GM18498 (cell line): ENCODE data around the gene LRRC4B.
"Not testable (repeated sequence)": the region's sequence is repeated elsewhere in the genome, so short reads cannot be mapped to it uniquely, and the experiment has no call there.

Source experiments
- ATAC-seq: cut with Tn5 transposase; IDR thresholded peaks from one replicate; pipeline ENCODE4 v1.9.1; 2021; ENCODE audit warnings: mild to moderate bottlenecking, moderate library complexity; ENCODE audit not compliant: unreplicated experiment

The LRRC4B gene

DNA sequence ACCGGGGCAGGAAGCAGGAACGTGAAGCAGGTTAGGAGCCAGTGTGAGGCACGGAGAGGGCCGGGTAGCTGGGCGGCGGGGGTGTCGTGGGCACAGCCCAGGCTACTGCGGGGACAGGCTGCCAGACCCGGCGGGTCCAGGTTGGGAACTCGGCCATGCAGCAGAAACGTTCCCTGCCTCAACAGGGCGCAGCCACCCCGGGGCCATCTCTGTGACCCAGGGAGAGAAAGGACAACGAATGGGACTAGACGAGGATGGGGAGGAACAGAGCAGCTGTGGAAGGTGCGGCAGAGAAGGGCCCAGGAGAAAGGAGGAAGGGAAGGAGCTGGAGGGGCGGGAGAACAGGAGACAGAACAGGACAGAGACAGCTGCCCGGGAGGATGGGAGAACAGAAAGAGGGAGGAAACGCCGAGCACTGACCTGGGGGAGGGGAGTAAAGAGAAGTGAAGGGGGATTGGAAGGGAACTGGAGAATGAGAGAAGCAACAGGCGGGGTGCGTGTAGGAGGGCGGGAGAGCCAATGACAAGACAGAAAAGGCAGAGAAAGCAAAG, 78.7 kb downstream of the LRRC4B start:
- ATAC-seq: no peak

DNA sequence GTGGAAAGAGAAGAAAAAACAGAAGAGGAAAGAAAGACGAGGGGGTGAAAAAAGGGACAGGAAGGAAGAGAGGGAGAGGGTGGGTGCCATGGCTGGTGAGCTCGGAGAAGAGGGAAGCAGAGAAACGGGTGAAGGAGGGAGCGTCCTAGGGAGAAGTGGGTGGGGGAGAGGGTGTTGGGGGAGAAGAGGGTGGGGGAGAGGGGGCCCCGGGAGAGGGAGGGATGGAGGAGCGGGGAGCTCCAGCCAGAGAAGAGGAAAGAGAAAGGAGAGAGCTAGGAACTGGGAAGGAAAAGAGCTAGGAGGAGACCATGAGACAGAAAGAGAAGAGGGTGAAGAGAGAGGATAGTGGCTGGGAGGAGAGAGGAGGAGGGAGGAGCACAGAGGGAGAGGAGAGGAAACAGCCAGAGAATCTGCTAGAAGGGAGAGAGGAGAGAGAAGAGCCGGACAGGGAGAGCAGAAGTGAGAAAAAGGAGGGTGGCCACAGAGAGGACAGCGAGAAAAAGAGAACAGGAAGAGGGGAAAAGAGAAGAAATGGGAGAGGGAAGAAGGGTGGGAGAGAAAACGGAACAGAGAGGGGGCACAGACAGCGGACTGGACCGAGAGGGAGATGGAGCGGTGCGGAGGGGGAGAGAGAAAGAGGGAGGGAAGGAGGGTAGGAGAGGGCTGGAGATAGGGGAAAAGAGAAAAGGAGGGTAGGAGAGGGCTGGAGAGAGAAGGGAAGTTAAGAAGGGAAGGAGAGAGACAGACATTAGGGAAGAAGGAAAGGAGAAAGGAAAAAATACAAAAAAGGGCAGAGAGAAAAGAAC, 79.6 kb downstream of the LRRC4B start:
- ATAC-seq: no peak

DNA sequence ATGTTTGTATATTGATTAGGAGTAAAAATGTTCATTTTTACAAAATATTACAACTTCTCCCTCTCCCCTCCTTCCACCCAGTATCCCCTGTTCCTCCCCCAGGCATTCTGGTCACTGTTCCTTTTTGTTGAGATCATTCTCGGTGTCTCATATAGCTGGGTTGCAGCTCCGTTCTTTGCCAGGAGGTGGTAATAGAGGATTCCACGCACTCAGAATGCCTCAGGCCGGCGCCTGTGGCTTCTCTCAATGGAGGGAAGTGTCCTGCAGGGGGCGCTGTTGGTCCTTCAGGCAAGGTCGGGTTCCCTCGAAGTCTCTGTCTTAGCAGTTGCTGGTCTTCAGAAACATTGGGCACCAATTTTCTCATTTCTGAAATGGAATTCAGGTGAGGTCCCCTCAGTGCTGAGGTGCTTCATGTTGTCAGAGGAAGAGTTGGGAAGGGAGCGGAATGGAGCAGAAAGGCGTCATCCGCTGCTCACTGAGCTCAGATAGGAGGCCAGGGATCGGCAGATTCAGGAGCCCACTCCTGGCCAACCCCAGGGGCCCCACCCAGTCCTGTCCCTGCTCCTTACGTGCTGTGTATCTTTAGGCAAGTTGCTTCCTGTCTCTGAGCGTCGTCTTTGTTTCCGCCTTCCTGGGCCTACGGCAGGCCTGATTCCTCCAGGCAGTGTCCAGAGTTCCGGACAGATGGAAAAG, 81.3 kb downstream of the LRRC4B start:
- no peak for ATAC-seq

DNA sequence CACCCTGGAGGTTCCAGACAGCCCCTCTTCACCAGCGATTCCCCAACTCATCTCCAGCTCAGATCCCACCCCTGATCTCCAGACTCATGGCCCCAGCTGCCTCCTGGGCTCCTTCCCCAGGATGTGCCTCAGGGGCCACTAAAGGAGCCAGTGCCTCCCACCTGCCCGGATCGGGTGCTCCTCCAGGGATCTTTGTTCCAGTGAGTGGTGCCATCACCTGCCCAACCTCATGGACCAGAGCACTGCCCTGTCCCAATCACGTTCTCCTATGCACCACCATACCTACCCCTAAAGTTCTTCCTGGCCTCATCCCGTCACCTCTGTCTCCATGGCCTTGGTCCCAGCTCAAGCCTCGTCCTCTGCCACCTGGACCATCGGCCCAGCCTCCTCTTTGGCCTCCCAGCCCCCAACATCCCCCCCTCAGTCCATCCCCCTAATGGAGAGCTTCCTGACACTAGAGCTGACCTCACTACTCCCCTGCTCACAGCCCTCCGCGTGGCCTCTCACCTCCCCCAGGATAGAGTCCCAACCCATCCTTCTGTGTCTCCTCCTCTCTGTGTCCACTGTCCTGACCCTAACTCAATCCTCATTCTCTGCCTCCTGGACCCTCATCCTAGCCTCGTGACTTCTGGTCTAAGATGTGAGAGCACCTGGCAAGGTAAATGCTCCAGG, 82.8 kb downstream of the LRRC4B start:
- no peak for ATAC-seq

DNA sequence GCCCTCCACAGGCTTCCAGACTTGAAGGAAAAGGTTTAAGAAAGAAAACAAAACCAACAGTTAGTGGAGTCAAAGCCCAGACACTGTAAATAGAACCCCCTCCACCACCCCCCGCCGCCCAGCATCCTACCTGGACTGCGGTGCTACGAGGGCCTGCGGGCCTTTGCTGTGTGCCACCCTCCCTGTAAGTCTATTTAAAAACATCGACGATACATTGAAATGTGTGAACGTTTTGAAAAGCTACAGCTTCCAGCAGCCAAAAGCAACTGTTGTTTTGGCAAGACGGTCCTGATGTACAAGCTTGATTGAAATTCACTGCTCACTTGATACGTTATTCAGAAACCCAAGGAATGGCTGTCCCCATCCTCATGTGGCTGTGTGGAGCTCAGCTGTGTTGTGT, 85.3 kb downstream of the LRRC4B start:
- no peak for ATAC-seq

DNA sequence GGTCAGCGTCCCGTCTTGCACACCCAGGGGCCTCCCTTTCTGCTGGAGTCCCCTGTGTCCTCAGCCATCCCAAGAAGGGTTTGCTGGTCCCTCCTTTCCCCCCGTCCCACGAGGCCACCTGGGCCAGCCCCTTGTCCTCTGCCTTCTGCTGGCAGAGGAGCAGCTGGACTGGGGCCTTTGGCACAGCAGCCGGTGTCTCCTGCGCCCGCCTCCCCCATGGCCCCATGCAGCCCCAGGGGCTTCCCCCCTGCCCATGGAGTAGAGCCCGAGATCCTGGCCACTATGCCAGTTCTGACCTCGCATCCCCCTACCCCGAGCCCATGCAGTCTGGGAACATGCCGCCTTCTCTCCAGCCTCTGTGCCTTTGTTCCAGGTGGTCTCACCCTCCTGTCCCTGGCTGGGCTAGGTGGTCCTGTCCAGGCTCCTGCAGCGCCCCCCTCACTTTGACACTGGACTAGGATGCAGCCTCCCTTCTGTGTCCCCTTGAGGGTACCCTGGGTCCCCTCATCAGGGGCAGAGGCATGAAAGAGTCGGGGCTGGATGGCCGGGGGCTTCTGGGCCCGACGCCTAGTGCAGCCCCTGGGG, 85.9 kb downstream of the LRRC4B start:
- ATAC-seq: no peak

DNA sequence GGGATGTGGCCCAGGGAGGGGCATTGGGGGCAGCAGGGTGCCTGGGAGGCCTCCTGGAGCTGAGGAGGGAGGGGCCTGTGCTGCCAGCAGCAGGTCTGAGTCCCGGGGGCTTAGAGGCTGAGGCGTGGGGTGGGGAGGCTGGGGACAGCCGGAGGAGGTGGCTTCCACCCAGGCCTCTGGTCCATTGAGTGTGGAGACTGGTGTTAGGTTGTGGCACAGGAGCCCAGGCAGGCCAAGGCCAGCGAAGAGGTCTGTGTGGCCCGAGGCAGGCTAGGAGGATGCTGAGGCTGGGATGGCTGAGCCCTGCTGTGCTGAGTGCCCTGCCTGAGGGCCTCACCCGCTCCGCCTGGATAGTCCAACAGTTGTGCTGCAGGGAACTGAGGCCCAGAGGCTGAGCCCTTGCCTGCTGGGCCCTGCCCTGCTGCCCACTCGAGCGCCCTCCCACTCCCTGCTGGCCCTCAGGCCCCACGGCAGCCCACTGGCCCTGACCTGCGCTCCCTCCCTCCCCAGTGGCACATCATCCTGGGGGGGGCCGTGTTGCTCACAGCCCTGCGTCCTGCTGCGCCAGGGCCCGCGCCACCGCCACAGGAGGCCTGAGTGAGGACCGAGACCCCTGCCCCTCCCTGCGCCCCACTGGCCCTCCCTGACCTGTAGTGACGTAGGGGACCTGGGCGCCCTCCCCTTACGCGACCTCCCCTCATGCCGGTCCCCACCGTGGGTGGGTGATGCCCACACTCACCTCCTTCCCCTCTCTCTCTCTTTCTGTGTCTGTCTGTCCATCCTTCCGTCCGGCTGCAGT, 86.7 kb downstream of the LRRC4B start:
- ATAC-seq: no peak

DNA sequence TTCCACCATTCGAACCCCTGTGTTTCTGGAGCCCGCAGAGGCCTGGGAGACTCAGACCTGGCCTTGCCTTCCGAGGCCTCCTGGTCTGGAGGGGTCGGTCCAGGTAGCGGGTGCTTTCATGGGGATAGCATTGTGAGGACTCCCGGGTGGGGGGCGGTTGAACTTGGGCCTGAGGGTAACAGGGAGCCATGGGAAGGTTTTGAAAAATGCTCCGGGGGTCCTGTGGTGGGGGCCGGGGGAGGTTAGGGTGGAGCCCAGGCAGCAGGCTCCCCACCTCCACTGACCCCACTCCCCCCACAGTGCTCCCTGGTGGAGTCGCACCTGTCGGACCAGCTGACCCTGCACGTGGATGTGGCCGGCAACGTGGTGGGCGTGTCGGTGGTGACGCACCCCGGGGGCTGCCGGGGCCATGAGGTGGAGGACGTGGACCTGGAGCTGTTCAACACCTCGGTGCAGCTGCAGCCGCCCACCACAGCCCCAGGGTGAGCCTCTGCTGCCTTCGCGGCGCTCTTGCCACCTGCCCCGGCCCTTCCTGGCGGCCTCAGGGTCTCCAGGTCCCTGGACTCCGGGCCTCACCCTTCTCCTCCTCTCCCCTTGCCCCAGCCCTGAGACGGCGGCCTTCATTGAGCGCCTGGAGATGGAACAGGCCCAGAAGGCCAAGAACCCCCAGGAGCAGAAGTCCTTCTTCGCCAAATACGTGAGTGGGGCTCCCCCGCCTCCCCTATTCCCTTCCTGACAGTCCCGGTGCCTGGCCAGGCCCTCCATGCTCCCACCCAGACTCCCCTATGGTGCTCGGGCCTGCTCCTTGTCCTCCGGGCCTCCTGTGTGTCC, 87.7 kb downstream of the LRRC4B start:
- no peak for ATAC-seq

DNA sequence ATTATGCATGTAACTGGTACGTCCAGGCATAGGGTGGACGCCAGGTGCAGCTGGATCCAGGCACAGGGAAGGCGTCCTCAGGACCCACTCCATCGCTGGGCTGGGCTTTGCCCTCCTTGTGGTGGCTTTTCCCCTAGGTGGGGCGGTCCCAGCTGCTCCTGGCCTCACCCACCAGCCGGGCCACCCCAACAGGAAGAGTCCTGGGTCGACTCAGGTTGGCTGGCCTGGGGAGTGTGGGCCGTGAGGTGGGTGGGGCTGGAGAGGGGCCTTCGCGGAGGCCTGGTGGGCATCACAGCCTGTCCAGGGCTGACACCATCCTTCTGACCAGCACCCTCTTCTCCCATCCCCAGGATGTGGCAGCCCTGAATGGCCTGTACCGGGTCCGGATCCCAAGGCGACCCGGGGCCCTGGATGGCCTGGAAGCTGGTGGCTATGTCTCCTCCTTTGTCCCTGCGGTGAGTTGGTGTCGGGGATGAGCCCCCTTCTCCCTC, 88.4 kb downstream of the LRRC4B start:
- no peak for ATAC-seq

DNA sequence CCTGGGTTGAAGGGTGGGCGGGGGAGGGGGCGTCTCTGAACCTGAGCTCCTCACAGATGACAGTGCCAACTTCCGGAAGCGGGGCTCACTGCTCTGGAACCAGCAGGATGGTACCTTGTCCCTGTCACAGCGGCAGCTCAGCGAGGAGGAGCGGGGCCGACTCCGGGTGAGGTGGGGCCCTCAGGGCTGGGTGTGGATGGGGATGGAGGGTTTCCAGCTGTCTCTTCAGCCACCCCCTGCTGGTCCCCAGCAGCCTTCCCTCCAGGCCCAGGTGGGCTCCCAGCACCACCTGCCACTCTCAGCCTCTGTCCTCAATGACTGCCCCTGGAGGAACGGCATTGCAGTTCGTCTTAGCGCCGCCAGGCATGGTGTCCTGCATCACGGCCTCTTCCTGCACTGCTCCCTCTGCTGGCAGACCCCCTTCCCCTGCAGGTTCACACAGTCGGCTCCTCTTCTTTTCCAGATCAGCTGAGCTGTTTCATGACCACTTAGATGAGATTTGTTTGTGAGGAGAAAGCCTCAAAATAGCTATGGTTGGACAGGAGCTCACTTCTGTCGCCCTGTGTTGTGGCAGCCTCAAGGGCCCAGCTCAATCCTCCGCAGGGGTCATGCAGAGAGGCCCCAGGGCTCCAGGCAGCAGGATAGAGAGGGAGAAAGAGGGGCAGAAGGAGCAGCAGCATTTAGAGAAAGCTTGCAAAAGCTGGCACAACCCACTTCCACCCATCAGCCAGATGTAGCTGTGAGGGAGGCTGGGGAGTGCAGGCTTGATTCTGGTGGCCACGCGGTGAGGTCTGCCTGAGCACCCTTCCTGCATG, 89.1 kb downstream of the LRRC4B start:
- no peak for ATAC-seq

DNA sequence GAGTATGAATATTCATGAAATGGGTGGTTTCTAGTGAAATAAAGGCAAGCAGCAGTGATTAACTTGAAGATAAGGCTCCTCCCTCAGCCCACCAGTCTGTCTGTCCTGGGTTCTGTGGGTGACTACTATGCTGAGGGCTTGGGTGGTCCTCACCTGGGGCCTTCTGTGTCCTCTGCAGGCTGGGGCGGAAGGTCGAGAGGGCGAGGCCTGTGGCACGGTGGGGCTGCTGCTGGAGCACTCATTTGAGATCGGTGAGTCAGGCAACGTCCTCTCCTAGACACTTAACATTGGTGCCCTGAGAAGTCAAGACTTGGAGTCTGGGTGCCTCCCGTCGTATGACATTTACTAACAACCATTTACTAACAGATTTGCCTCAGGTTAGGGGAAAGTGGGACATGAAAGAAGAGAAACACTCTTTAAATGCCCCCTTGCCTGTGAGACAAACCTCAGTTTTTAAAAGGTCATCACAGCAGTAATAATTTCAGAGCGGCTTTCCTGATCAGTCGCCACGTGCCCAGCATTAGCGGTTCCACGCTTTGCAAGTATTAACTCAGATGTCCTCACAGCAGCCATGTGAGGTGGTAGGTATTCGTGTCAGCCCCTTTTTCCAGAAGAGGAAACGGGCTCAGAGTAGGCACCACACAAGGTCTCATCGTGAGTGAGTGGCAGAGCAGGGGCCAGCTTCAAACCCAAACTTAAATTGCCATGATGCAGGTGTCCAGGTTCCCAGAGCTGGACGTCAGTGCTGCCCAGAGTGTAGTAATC, 90.3 kb downstream of the LRRC4B start:
- no peak for ATAC-seq

DNA sequence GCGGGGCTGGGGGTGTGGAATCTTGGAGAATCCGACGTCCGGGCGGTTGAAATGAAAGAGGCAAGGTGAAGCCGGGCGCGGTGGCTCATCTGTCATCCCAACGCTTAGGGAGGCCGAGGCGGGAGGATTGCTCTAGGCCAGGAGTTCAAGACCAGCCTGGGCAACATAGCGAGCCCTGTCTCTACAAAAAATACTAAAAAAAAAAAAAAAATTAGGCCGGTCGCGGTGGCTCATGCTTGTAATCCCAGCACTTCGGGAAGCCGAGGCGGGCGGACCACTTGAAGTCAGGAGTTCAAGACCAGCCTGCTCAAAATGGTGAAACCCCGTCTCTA, 91.4 kb downstream of the LRRC4B start:
- ATAC-seq: no peak

DNA sequence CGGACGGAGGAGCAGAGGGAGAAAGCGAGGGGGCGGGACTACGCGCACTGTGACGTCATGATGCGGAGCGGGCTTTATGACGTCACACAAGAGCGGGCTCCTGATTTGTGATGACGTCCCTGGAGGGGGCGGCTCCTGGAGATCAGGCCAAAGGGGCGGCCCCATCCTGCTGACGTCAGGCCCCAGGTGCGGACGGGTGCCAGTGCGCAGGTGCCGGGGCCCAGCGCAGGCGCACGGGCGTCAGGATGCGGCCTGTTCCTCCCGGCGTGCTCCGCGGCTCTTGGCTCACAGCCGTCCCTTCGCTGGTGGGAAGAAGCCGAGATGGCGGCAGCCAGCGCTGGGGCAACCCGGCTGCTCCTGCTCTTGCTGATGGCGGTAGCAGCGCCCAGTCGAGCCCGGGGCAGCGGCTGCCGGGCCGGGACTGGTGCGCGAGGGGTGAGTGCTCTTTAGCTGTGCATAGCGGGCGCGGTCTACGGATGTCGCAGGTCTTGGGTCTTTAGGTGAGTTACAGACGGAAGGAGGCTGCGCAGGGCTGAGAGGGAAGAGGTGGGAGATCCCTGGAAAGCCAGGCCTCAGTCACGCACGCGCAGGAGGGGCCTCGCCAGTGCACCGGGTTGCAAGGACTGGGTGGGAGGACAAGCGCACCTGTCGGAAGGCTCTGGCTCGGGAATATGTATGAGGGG, 91.9 kb downstream of the LRRC4B start, which contains the start of the genes EMC10 and GARIN5A:
Gene EMC10, plus strand, starts transcription at position 284 of the 683 bp plus-strand sequence. Its CDS starts 38 bp downstream, at position 322.
Gene GARIN5A, minus strand, starts transcription at position 625 of the 683 bp plus-strand sequence. Its CDS starts 460 bp downstream, at position 165.
- ATAC-seq: peak; percentile 88

DNA sequence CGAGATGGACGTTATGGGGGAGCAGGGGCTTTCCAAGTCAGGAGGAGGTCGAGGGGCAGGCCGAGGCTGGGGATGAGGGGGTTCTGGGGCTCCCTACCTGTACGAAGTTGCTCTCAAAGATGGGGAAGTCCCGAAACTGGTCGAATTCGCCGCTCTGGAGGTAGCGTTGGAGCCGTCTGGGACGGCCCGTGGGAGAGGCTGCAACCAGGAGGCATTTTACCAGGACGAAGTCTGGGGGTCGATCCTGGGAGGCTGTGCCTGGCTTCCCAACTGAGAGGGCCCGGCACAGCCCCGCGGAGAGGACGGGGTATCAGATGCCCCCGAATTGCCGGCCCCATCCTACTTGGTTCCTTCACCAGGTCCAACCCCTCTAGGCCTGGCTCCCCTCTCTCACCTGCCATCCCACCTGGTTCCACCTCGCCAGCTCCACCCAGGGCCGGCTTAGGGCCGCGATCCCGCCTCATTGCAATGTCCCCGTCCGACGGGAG, 92.5 kb downstream of the LRRC4B start:
- ATAC-seq: no peak

DNA sequence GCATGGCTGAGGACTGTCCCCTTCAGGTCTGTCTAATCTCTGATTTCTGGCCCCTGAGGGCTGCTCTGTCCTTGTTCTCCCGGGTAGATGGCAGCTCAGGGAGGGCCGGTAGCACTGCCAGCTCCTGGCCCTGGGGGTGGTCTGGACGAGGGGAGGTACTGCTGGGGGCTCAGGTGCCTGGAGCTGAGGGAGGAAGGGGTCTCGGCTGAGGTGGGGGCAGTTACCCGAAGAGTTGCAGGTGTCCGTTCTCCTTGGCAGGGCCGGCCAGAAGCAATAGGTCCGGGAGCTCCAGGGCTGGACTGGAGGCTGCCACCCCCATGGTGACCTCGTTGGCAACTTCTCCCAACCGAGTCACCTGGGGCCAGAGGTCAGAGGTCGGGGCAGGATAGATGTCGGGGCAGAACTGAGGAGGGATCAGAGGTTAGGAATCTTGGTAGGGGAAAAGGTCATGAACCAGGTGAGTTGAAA, 93.1 kb downstream of the LRRC4B start:
- ATAC-seq: no peak

DNA sequence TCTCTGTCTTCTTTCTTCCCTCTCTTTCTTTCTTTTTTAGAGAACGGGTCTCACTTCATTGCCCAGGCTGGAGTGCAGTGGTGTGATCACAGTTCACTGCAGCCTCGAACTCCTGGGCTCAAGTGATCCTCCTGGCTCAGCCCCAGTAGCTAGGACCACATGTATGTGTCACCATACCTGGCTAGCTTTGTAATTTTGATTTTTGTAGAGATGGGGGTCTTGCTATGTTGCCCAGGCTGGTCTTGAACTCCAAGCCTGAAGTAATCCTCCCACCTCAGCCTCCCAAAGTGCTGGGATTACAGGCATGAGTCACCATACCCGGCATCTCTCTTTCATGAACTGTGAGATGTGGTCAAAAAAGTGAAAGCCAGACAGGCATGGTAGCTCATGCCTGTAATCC, 94.9 kb downstream of the LRRC4B start:
- not testable (repeated sequence) for ATAC-seq

DNA sequence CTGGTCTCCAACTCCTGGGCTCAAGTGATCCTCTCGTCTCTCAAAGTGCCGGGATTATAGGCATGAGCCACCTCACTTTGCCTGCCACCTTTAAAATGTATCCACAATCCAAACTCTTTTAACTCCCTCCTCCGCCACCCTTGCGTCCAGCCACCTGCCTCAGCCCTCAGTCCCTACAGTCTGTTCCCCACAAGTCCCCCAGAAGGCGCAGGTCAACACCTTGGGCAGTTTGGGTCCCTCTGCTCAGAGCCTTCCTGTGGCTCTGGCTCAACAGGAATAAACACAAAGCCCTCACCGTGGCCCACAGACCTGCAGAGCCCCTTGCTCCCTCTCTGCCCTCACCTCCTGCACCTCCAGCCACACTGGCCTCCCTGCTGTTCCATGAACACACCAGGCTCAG, 99.4 kb downstream of the LRRC4B start:
- no peak for ATAC-seq
